Measurements from ENCODE around the gene SMARCB1. TPM values are rescaled to one million over a fixed set of nuclear protein-coding genes. Genes with fewer than 3 reads are reported as not detected.
A peak's percentile ranks its signal among the peaks of the same experiment; 100 is the strongest.

Gene SMARCB1
- total and polyA plus RNA-seq, 2 experiments from 2014 or later, result 114 to 132 TPM

DNA sequence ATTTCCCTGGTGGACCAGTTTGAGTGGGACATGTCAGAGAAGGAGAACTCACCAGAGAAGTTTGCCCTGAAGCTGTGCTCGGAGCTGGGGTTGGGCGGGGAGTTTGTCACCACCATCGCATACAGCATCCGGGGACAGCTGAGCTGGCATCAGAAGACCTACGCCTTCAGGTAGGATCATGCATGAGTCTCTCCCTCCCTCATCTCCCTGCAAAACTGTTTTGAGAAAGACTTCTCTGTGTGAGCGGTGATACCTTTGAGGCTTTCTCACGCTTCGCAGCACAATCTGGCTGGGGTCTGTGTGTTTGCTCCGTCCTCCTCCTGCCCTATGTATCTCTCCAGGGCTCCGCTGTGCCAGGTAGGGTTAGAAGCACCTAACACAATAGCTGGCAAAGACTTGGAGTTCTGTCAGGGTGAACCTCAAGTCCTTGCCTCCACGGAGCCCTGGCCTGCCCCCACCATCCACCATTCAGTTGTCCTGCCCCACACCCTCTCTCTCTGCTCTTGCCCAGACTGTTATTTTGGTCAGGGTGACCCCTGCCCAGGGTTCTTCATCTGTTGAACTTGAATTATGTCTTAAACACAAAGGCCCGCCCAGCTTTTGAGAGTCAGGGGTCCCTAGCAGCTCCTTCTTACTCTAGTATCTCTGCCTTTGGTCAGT, 38.6 kb downstream of the SMARCB1 start:
- Histone ChIP-seq H3K27ac (ENCODE audit: low read depth) (peak overlapping the region; percentile 81; the same call in 1 of the 2 replicates), H3F3A (replicated peaks; ENCODE audit: low read depth) (no peaks in the 10 kb centered on the region), H2AFZ (no peak overlapping the region), H3K9me2 (ENCODE audit: insufficient read depth) (no peaks in the 10 kb centered on the region), H3K4me1 (ENCODE audit: insufficient read depth) (no peaks in the 10 kb centered on the region), H3K4me2 (no peak overlapping the region), H3K27me3 (ENCODE audit: insufficient read depth) (no peaks in the 10 kb centered on the region), H3K4me3 (no peak overlapping the region), H4K20me1 (replicated peaks; ENCODE audit: insufficient read depth) (no peaks in the 10 kb centered on the region), H3K79me2 (replicated peaks; ENCODE audit: insufficient read depth) (no peaks in the 10 kb centered on the region), H3K36me3 (ENCODE audit: insufficient read depth) (peaks cover 14% of the 10 kb centered on the region; the same call in 1 of the 2 replicates)
- no peak for DNase-seq (ENCODE audit: low spot score)
- Mint-ChIP-seq H3K27ac (peak overlapping the region; percentile 79), H3K4me1 (peaks cover 6% of the 10 kb centered on the region; the same call in 2 of the 3 replicates), H3K36me3 (ENCODE audit: low read depth) (peaks cover 87% of the 10 kb centered on the region), H3K9me3 (no peaks in the 10 kb centered on the region; the same call in 2 of the 3 replicates), H3K27me3 (ENCODE audit: insufficient read depth, low read depth, poor library complexity) (peaks cover 18% of the 10 kb centered on the region), H3K4me3 (no peak overlapping the region)
- no peak for TF ChIP-seq JUNB (IDR thresholded peaks at IDR 0.05; ENCODE audit: unreplicated experiment)
- no peak for TF ChIP-seq POLR2AphosphoS5 (IDR thresholded peaks at IDR 0.05; ENCODE audit: low read depth)
- TF ChIP-seq, protein P1, sequence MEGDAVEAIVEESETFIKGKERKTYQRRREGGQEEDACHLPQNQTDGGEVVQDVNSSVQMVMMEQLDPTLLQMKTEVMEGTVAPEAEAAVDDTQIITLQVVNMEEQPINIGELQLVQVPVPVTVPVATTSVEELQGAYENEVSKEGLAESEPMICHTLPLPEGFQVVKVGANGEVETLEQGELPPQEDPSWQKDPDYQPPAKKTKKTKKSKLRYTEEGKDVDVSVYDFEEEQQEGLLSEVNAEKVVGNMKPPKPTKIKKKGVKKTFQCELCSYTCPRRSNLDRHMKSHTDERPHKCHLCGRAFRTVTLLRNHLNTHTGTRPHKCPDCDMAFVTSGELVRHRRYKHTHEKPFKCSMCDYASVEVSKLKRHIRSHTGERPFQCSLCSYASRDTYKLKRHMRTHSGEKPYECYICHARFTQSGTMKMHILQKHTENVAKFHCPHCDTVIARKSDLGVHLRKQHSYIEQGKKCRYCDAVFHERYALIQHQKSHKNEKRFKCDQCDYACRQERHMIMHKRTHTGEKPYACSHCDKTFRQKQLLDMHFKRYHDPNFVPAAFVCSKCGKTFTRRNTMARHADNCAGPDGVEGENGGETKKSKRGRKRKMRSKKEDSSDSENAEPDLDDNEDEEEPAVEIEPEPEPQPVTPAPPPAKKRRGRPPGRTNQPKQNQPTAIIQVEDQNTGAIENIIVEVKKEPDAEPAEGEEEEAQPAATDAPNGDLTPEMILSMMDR (conservative IDR thresholded peaks at IDR 0.05; ENCODE audit: low read depth in 2 of 2), result no peak
- no peak for TF ChIP-seq ZNF331 (CRISPR knock-in tag; IDR thresholded peaks at IDR 0.05; ENCODE audit: low read depth)
- TF ChIP-seq, protein P2, sequence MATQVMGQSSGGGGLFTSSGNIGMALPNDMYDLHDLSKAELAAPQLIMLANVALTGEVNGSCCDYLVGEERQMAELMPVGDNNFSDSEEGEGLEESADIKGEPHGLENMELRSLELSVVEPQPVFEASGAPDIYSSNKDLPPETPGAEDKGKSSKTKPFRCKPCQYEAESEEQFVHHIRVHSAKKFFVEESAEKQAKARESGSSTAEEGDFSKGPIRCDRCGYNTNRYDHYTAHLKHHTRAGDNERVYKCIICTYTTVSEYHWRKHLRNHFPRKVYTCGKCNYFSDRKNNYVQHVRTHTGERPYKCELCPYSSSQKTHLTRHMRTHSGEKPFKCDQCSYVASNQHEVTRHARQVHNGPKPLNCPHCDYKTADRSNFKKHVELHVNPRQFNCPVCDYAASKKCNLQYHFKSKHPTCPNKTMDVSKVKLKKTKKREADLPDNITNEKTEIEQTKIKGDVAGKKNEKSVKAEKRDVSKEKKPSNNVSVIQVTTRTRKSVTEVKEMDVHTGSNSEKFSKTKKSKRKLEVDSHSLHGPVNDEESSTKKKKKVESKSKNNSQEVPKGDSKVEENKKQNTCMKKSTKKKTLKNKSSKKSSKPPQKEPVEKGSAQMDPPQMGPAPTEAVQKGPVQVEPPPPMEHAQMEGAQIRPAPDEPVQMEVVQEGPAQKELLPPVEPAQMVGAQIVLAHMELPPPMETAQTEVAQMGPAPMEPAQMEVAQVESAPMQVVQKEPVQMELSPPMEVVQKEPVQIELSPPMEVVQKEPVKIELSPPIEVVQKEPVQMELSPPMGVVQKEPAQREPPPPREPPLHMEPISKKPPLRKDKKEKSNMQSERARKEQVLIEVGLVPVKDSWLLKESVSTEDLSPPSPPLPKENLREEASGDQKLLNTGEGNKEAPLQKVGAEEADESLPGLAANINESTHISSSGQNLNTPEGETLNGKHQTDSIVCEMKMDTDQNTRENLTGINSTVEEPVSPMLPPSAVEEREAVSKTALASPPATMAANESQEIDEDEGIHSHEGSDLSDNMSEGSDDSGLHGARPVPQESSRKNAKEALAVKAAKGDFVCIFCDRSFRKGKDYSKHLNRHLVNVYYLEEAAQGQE (IDR thresholded peaks at IDR 0.05; ENCODE audit: unreplicated experiment), result no peak
- TF ChIP-seq ZNF114 (CRISPR knock-in tag; IDR thresholded peaks at IDR 0.05), result no peak
- TF ChIP-seq, protein P3, sequence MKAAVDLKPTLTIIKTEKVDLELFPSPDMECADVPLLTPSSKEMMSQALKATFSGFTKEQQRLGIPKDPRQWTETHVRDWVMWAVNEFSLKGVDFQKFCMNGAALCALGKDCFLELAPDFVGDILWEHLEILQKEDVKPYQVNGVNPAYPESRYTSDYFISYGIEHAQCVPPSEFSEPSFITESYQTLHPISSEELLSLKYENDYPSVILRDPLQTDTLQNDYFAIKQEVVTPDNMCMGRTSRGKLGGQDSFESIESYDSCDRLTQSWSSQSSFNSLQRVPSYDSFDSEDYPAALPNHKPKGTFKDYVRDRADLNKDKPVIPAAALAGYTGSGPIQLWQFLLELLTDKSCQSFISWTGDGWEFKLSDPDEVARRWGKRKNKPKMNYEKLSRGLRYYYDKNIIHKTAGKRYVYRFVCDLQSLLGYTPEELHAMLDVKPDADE (IDR thresholded peaks at IDR 0.05), result no peak
- no peak for TF ChIP-seq STAT1 (IDR thresholded peaks at IDR 0.05; ENCODE audit: unreplicated experiment)
- no peak for TF ChIP-seq NANOG (IDR thresholded peaks at IDR 0.05; ENCODE audit: borderline replicate concordance)
- no peak for TF ChIP-seq EZH2 (IDR thresholded peaks at IDR 0.05; ENCODE audit: low read depth, unreplicated experiment)
- TF ChIP-seq EZH2phosphoT487 (IDR thresholded peaks at IDR 0.05; ENCODE audit: unreplicated experiment), result no peak
- TF ChIP-seq, protein P4, sequence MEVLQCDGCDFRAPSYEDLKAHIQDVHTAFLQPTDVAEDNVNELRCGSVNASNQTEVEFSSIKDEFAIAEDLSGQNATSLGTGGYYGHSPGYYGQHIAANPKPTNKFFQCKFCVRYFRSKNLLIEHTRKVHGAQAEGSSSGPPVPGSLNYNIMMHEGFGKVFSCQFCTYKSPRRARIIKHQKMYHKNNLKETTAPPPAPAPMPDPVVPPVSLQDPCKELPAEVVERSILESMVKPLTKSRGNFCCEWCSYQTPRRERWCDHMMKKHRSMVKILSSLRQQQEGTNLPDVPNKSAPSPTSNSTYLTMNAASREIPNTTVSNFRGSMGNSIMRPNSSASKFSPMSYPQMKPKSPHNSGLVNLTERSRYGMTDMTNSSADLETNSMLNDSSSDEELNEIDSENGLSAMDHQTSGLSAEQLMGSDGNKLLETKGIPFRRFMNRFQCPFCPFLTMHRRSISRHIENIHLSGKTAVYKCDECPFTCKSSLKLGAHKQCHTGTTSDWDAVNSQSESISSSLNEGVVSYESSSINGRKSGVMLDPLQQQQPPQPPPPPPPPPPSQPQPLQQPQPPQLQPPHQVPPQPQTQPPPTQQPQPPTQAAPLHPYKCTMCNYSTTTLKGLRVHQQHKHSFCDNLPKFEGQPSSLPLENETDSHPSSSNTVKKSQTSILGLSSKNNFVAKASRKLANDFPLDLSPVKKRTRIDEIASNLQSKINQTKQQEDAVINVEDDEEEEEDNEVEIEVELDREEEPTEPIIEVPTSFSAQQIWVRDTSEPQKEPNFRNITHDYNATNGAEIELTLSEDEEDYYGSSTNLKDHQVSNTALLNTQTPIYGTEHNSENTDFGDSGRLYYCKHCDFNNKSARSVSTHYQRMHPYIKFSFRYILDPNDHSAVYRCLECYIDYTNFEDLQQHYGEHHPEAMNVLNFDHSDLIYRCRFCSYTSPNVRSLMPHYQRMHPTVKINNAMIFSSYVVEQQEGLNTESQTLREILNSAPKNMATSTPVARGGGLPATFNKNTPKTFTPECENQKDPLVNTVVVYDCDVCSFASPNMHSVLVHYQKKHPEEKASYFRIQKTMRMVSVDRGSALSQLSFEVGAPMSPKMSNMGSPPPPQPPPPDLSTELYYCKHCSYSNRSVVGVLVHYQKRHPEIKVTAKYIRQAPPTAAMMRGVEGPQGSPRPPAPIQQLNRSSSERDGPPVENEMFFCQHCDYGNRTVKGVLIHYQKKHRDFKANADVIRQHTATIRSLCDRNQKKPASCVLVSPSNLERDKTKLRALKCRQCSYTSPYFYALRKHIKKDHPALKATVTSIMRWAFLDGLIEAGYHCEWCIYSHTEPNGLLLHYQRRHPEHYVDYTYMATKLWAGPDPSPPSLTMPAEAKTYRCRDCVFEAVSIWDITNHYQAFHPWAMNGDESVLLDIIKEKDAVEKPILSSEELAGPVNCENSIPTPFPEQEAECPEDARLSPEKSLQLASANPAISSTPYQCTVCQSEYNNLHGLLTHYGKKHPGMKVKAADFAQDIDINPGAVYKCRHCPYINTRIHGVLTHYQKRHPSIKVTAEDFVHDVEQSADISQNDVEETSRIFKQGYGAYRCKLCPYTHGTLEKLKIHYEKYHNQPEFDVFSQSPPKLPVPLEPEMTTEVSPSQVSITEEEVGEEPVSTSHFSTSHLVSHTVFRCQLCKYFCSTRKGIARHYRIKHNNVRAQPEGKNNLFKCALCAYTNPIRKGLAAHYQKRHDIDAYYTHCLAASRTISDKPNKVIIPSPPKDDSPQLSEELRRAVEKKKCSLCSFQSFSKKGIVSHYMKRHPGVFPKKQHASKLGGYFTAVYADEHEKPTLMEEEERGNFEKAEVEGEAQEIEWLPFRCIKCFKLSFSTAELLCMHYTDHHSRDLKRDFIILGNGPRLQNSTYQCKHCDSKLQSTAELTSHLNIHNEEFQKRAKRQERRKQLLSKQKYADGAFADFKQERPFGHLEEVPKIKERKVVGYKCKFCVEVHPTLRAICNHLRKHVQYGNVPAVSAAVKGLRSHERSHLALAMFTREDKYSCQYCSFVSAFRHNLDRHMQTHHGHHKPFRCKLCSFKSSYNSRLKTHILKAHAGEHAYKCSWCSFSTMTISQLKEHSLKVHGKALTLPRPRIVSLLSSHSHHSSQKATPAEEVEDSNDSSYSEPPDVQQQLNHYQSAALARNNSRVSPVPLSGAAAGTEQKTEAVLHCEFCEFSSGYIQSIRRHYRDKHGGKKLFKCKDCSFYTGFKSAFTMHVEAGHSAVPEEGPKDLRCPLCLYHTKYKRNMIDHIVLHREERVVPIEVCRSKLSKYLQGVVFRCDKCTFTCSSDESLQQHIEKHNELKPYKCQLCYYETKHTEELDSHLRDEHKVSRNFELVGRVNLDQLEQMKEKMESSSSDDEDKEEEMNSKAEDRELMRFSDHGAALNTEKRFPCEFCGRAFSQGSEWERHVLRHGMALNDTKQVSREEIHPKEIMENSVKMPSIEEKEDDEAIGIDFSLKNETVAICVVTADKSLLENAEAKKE (CRISPR knock-in tag; IDR thresholded peaks at IDR 0.05), result no peak
- no peak for TF ChIP-seq CREB1 (CRISPR knock-in tag; IDR thresholded peaks at IDR 0.05; ENCODE audit: low read depth)
- no peak for ATAC-seq

All from GM23338 (cell line).